GM21423 (cell line): Measurements from ENCODE around the gene CXorf65.

Source experiments
- ATAC-seq: cut with Tn5 transposase; IDR thresholded peaks from one replicate; pipeline ENCODE4 v1.9.1; 2021; ENCODE audit warnings: mild to moderate bottlenecking, moderate library complexity; ENCODE audit not compliant: unreplicated experiment

CXorf65 gene

GRCh38 chrX:71106427-71106826 lies at the start of gene CXorf65:
TSS of gene CXorf65 (minus strand) at chrX:71106740. CDS start at chrX:71106556, 184 bp downstream.
- no peak for ATAC-seq

- ATAC-seq: no peak
Observed at GRCh38 chrX:71154641-71155040, 48.1 kb upstream of the CXorf65 start.

- no peak for ATAC-seq
Observed at GRCh38 chrX:71154196-71154595, 47.7 kb upstream of the CXorf65 start.

GRCh38 chrX:71151366-71151765 lies 44.8 kb upstream of the CXorf65 start:
- no peak for ATAC-seq

GRCh38 chrX:71148278-71148663 lies 41.7 kb upstream of the CXorf65 start:
- no peak for ATAC-seq

- ATAC-seq: no peak
Observed at GRCh38 chrX:71147496-71148277, 41.1 kb upstream of the CXorf65 start.

GRCh38 chrX:71144651-71145050 lies 38.1 kb upstream of the CXorf65 start, which contains the start of gene NLGN3:
TSS of gene NLGN3 (plus strand) at chrX:71144841. CDS start at chrX:71147750, 2,909 bp downstream.
- no peak for ATAC-seq

GRCh38 chrX:71143508-71143907 lies 37.0 kb upstream of the CXorf65 start:
- no peak for ATAC-seq

- ATAC-seq: no peak
Observed at GRCh38 chrX:71140440-71140839, 33.9 kb upstream of the CXorf65 start.

- ATAC-seq: no peak
Observed at GRCh38 chrX:71131510-71131909, 25.0 kb upstream of the CXorf65 start.

- peak; percentile 51 for ATAC-seq
Observed at GRCh38 chrX:71128915-71129765, 22.6 kb upstream of the CXorf65 start.

GRCh38 chrX:71128166-71128833 lies 21.8 kb upstream of the CXorf65 start:
- ATAC-seq: no peak

GRCh38 chrX:71118985-71119535 lies 12.5 kb upstream of the CXorf65 start:
- no peak for ATAC-seq

- peak; percentile 95 for ATAC-seq
Observed at GRCh38 chrX:71118032-71118984, 11.8 kb upstream of the CXorf65 start, which contains the start of gene MED12. TSS of gene MED12 (plus strand) at chrX:71118596. CDS start at chrX:71118755, 159 bp downstream.

- ATAC-seq: no peak
Observed at GRCh38 chrX:71117358-71117757, 10.8 kb upstream of the CXorf65 start.

GRCh38 chrX:71111921-71112431 lies 5.4 kb upstream of the CXorf65 start:
- ATAC-seq: peak; percentile 18

GRCh38 chrX:71111141-71111843 lies 4.8 kb upstream of the CXorf65 start, which contains the start of gene IL2RG:
TSS of gene IL2RG (minus strand) at chrX:71111577. CDS start at chrX:71111539, 38 bp downstream.
- peak; percentile 92 for ATAC-seq

- no peak for ATAC-seq
Observed at GRCh38 chrX:71109051-71109450, 2.5 kb upstream of the CXorf65 start.
